Measurements from ENCODE around the gene RAB40C.

DNA sequence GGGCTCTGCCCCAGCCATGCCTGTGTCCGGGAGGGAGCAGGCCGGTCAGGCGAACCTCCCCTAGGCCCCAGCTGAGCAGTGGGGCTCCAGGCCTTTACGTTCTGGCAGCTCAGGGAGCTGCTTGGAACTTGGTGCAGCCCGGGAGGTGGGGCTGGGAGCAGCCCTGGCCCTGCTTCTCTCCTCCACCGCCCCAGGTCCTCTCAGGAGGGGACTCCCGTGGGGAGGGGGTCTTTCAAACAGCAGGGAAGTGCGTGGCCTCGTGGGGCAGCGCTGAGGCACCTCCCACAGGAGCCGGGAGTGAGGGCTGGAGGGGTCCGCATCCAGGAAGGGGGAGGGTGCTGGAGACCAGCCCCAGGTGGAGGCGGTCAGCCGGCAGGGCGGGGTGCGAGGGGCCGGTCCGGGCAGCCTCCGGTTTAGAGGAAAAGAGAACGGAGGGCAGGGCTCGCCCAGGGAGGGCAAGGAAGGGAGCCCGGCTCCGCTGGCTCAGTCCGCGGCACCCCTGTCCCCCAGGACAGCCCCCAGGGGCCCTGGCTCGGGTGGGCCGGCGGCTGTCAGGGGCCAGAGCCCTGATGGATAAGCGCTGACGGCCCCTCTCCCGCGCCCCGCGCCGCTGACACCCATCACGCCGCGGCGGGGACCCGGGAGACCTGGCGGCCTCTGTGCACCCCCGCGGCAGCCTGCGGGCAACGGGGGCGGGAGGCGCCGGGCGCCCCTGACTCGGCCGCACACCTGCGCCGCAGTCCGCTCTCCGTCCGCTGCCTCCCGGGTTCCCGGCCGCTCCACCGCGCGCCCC, 30.3 kb upstream of the RAB40C start:
- TF ChIP-seq, protein P1, sequence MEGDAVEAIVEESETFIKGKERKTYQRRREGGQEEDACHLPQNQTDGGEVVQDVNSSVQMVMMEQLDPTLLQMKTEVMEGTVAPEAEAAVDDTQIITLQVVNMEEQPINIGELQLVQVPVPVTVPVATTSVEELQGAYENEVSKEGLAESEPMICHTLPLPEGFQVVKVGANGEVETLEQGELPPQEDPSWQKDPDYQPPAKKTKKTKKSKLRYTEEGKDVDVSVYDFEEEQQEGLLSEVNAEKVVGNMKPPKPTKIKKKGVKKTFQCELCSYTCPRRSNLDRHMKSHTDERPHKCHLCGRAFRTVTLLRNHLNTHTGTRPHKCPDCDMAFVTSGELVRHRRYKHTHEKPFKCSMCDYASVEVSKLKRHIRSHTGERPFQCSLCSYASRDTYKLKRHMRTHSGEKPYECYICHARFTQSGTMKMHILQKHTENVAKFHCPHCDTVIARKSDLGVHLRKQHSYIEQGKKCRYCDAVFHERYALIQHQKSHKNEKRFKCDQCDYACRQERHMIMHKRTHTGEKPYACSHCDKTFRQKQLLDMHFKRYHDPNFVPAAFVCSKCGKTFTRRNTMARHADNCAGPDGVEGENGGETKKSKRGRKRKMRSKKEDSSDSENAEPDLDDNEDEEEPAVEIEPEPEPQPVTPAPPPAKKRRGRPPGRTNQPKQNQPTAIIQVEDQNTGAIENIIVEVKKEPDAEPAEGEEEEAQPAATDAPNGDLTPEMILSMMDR (IDR thresholded peaks at IDR 0.05; ENCODE audit: low read length) = no peak
- TF ChIP-seq EZH2 (optimal IDR thresholded peaks at IDR 0.05; ENCODE audit: low read depth, low read length) = peak; percentile 16

Data from MM.1S (cell line).